HG02571 (cell line): Measurements from ENCODE around the gene CDH23.

Experiments
- ATAC-seq: cut with Tn5 transposase; IDR thresholded peaks from one replicate; pipeline ENCODE4 v1.9.1; 2021; ENCODE audit warnings: mild to moderate bottlenecking, moderate library complexity; ENCODE audit not compliant: unreplicated experiment

Gene CDH23

GRCh38 chr10:71480662-71481061, 83.9 kb downstream of the CDH23 start:
- no peak for ATAC-seq

- no peak for ATAC-seq
Observed at GRCh38 chr10:71481746-71482410, 85.2 kb downstream of the CDH23 start.

- ATAC-seq, result no peak
Observed at GRCh38 chr10:71482620-71483019, 85.9 kb downstream of the CDH23 start.

GRCh38 chr10:71483135-71483534, 86.4 kb downstream of the CDH23 start:
- no peak for ATAC-seq

- ATAC-seq, result no peak
Observed at GRCh38 chr10:71483885-71484751, 87.4 kb downstream of the CDH23 start.

GRCh38 chr10:71486484-71487114, 89.9 kb downstream of the CDH23 start:
- no peak for ATAC-seq

- ATAC-seq, result no peak
Observed at GRCh38 chr10:71487726-71488125, 91.0 kb downstream of the CDH23 start.

- ATAC-seq, result no peak
Observed at GRCh38 chr10:71489077-71489476, 92.4 kb downstream of the CDH23 start.

- ATAC-seq, result no peak
Observed at GRCh38 chr10:71492872-71493271, 96.2 kb downstream of the CDH23 start.

GRCh38 chr10:71493741-71494140, 97.0 kb downstream of the CDH23 start:
- no peak for ATAC-seq

GRCh38 chr10:71494476-71494875, 97.8 kb downstream of the CDH23 start:
- no peak for ATAC-seq

- ATAC-seq, result no peak
Observed at GRCh38 chr10:71494980-71495381, 98.3 kb downstream of the CDH23 start.

- no peak for ATAC-seq
Observed at GRCh38 chr10:71496927-71497762, 100.4 kb downstream of the CDH23 start.

- ATAC-seq, result no peak
Observed at GRCh38 chr10:71497763-71498326, 101.1 kb downstream of the CDH23 start.

- ATAC-seq, result no peak
Observed at GRCh38 chr10:71501402-71501801, 104.7 kb downstream of the CDH23 start.

- ATAC-seq, result no peak
Observed at GRCh38 chr10:71502190-71502589, 105.5 kb downstream of the CDH23 start.

- ATAC-seq, result no peak
Observed at GRCh38 chr10:71502851-71503250, 106.1 kb downstream of the CDH23 start.

GRCh38 chr10:71504168-71504567, 107.4 kb downstream of the CDH23 start:
- ATAC-seq, result no peak

- ATAC-seq, result no peak
Observed at GRCh38 chr10:71504570-71504969, 107.8 kb downstream of the CDH23 start.

- no peak for ATAC-seq
Observed at GRCh38 chr10:71505862-71506261, 109.1 kb downstream of the CDH23 start.

GRCh38 chr10:71509444-71509843, 112.7 kb downstream of the CDH23 start:
- no peak for ATAC-seq
